ENCODE measurements around the gene TECPR2.
"Not testable (repeated sequence)": the region's sequence is repeated elsewhere in the genome, so short reads cannot be mapped to it uniquely, and the experiment has no call there.

Gene TECPR2

DNA sequence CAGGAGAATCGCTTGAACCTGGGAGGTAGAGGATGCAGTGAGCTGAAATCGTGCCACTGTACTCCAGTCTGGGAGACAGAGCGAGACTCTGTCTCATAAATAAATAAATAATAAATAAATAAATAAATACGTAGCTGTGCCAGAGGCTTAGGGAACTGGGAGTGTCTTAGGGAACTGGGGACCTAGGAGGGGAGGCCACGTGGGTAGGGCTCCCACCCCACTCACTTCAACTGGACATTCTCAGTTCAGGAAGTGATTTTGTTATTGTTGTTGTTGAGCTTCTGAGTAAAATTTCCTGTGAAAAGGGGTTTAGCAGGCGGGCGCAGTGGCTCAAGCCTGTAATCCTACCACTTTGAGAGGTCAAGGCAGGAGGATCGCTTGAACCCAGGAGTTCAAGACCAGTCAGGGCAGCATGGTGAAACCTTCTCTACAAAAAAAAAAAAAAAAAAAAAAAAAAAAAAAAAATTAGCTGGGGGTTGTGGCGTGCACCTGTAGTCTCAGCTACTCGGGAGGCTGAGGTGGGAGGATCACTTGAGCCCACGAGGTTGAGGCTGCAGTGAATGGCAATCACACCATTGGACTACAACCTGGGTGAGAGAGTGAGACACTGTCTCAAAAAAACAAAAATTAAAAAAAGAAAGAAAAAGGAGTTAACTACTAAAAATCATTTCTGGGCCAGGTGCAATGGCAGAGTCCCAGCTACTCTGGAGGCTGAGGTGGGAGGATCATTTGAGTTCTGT, 165.9 kb downstream of the TECPR2 start:
- no peak for DNase-seq (ENCODE audit: low spot score)

GRCh38 chr14:102530828-102531478, 168.2 kb downstream of the TECPR2 start:
- no peak for DNase-seq (ENCODE audit: low spot score)

DNA sequence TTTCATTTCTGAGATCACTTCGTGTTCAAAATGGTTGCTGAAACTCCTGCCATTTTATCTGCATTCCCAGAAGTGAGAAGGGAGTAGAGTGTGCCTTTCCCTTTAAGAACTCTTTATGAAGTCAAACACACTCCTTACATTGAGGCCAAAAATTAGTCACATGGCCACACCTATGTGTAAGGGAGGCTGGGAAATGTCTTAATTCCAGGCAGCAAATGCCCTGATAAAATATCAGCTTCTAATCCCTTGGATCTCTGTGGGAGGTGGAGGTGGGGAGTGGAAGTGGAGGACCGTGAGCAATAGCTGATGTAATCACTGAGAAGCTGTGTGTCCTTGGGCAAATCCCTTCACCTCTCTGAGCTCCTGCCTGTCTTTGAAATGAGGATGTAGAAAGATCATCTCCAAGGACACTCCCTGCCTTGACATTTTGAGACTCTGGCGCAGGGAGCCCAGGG, 169.5 kb downstream of the TECPR2 start:
- no peak for DNase-seq (ENCODE audit: low spot score)

DNA sequence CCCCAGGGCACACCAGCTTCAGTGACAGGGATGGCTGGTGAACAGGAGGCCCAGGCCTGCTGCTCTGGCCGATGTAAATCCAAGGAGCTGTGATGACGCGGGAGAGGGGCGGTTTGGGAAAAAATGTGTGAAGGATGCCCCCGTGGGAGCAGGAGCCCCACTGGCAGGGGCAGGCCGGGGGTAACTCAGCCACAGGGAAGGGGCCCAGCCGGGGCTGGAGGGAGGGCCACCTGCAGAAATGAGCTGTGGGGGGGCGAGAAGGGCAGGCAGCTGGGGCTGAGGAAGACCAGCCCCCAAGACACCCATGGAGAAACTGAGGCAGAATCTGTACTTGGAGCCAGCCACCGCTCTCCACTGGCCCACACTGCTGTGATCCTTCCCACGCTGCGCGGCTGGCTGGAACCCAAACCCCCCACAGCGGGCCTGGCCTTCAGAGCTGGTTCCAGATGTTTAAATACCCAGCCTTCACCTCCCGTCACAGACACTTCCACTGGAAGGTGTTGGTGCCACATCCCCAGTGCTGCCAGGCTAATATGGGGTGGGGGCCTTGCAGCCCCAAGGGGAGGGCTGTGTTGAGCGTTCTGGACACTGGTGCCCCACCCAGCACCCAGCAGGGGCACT, 175.3 kb downstream of the TECPR2 start:
- DNase-seq (ENCODE audit: low spot score), result no peak

- DNase-seq (ENCODE audit: low spot score), result no peak
Measured at GRCh38 chr14:102538602-102539543, 176.1 kb downstream of the TECPR2 start.

- DNase-seq (ENCODE audit: low spot score), result no peak
Measured at GRCh38 chr14:102539544-102540314, 177.0 kb downstream of the TECPR2 start.

- DNase-seq (ENCODE audit: low spot score), result no peak
Measured at GRCh38 chr14:102540315-102541028, 177.7 kb downstream of the TECPR2 start.

DNA sequence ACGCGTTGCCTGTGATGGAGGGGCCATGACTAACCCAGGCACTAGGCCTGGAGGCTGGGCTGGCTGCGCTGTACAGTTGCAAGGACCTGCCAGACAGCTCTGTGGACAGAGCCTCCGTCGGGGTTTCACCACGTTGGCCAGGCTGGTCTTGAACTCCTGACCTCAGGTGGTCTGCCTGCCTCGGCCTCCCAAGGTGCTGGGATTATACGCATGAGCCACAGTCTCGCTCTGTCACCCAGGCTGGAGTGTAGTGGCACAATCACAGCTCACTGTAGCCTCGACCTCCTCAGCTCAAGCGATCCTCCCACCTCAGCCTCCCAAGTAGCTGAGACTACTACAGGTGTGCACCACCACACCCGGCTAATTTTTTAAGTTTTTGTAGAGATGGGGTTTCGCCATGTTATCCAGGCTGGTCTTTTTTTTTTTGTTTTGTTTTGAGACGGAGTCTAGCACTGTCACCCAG, 178.3 kb downstream of the TECPR2 start:
- not testable (repeated sequence) for DNase-seq (ENCODE audit: low spot score)

DNA sequence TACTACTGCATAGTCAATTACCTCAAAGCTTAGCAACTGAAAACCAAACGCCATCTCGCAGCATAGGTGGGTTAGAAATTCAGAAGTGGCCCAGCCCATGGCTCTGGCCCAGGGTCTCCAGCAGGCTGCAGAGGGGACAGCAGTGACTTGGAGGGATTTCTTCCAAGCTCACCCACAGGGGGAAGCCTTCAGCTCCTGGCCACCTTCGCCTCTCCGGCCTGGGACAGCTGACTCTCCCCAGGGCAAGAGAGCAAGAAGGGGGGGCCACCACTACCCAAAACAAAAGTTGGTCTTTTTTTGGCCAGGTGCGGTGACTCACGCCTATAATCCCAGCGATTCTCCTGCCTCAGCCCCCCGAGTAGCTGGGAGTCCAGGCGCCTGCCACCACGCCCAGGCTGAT, 179.0 kb downstream of the TECPR2 start:
- DNase-seq (ENCODE audit: low spot score), result no peak

DNA sequence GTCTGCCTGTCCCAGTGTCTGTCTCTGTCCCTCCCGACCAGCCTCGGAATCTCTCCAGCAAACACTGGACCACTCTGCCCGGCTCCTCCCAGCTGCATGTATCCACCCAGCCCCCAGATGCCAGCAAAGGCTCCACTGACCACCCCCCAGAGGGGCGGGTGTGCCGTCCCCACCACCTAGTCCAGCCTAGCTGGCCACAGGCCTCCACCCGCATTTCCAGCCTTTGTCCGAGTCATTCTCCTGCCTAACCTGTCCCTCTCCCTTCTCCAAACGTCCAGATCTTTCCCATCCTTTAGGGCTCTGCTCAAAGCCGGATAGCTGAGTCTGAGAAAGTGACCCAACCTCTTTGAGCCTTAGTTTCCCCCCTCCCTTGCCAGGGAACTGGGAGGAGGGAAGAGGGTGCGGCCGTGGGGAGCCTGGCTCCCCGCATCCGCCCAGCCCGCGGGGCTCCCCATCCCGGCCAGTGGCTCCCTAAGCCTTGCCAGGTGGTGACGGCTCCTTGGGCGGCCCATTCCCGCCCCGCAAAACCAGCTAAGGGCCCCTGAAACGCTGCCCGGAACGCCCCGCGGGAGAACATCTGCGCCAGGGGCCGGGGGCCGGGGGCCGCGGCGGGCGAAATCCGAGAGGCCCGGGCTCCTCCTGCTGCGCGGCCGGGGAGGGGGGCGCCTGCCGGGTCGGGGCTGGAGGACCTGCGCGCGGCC, 181.5 kb downstream of the TECPR2 start:
- no peak for DNase-seq (ENCODE audit: low spot score)

GRCh38 chr14:102544747-102545460, 182.2 kb downstream of the TECPR2 start:
- no peak for DNase-seq (ENCODE audit: low spot score)

DNA sequence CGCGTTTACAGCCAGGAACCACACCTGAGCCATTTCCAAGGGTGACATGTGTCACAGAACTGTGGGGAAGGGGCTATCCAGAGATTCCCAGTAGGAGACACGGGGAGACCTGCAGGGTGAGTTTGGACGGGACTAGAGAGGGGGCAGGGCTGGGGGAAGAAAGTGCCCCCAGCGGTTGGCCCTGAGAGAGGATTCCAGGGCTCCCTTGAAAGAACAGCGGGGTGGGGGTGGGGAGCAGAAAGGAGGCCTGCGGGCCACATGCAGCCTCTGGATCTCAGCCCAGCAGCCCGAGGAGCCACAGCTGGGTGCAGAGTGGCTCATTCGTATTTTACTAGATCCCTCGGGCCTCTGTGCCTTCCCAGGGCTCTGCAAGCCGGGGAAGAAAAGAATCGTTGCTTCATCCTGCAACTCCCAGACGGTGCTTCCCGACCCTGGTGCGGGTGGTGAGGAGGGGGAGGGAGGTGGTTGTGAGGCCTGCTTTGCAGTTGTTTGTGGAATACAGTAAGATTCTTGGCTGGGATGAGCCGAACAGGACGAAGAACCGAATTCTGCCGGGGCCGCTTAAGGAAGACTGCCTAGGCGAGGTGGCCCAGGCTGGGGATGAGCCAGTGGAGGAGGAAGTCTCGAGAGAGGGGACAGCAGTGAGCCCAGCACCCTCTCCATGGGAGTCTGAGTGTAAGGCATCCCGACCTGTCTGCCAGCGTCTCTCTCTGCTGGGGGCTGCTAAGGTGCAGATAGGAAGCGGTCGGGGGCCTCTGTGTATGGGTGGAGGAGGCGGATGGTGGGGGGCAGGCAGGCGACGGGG, 182.9 kb downstream of the TECPR2 start:
- DNase-seq (ENCODE audit: low spot score), result no peak

GRCh38 chr14:102548616-102549240, 186.0 kb downstream of the TECPR2 start:
- no peak for DNase-seq (ENCODE audit: low spot score)

- DNase-seq (ENCODE audit: low spot score), result not testable (repeated sequence)
Measured at GRCh38 chr14:102550927-102551401, 188.2 kb downstream of the TECPR2 start.

Data from AG08396 (cell line).